HepG2 (cell line): ENCODE results near the gene BIRC6. TPM values are rescaled to one million over a fixed set of nuclear protein-coding genes. Genes with fewer than 3 reads are reported as not detected.

Experiments used
- ATAC-seq: fragments of 200-7000 bp; cut with Tn5 transposase; 3 replicates; pipeline ENCODE4 v1.9.1; 2020; ENCODE audit warnings: mild to moderate bottlenecking, moderate library complexity
- BruUV-seq: library from RNA; stranded (reverse); fragments of 400-500 nt; replicated peaks from 2 replicates; lab custom pipeline; 2021; lab: Mats Ljungman, UMichigan
- CTCF ChIA-PET: fragments of 300-600 bp; formaldehyde crosslinking; extraction: SDS; loops from one replicate; lab custom pipeline; 2021; ENCODE audit warnings: low total read pairs, inconsistent platforms, low intra/inter-chr PET ratio; lab: Yijun Ruan, JAX
- POLR2A ChIA-PET: fragments of 350-600 bp; sonication (Branson Sonifier 250); formaldehyde crosslinking; loops from one replicate; lab custom pipeline; 2020; ENCODE audit warnings: antibody characterized with exemption, inconsistent platforms; lab: Yijun Ruan, JAX
- DNase-seq: peaks from one replicate; pipeline ENCODE4 v3.0.0-alpha.2; 2015; ENCODE audit warnings: low spot score
- FAIRE-seq: peaks from 3 replicates; lab custom pipeline; 2011; peaks lifted over from hg19 to GRCh38; lab: Jason Lieb, UNC
- H2AFZ ChIP-seq: one replicate; pipeline ENCODE4 v1.6.1; 2011; ENCODE audit warnings: low read length, inconsistent platforms
- H3K27ac ChIP-seq: fragments of 300-600 bp; 3 replicates; pipeline ENCODE4 v1.8.0; 2011; ENCODE audit warnings: mixed run types, mild to moderate bottlenecking, mixed read lengths, low read length, inconsistent platforms; ENCODE audit not compliant: insufficient read depth; ENCODE audit errors: extremely low read length
- H3K27me3 ChIP-seq, 2 experiments: fragments of 200-600 bp in 1 of 2; 2 replicates in 1 of 2; 3 replicates in 1 of 2; pipeline versions ENCODE4 v1.6.0 to v1.8.0; 2011; ENCODE audit warnings: low read length in 2 of 2, mild to moderate bottlenecking in 2 of 2, moderate library complexity in 2 of 2, inconsistent platforms in 1 of 2; ENCODE audit not compliant: insufficient read depth in 2 of 2, control insufficient read depth in 1 of 2
- H3K36me3 ChIP-seq, 2 experiments: fragments of 200-600 bp in 1 of 2; replicated peaks in 1 of 2; 2 replicates in 1 of 2; 3 replicates in 1 of 2; pipeline versions ENCODE4 v1.5.1 to v1.8.0; 2011; ENCODE audit warnings: low read length in 2 of 2, inconsistent platforms in 1 of 2; ENCODE audit not compliant: insufficient read depth in 2 of 2, control insufficient read depth in 1 of 2
- H3K4me1 ChIP-seq: 2 replicates; pipeline ENCODE4 v1.5.1; 2012; ENCODE audit warnings: low read length, inconsistent platforms; ENCODE audit not compliant: insufficient read depth
- H3K4me2 ChIP-seq: 2 replicates; pipeline ENCODE4 v1.6.0; 2011; ENCODE audit warnings: low read depth, low read length, inconsistent platforms
- H3K4me3 ChIP-seq, 3 experiments: fragments of 200-600 bp in 1 of 3; sonication (generic), shearing (Covaris generic) in 1 of 3; replicated peaks in 1 of 3; 2 replicates each; pipeline ENCODE4 v1.5.1; 2011 to 2016; ENCODE audit warnings: low read length in 3 of 3, inconsistent platforms in 2 of 3, low read depth in 2 of 3, mild to moderate bottlenecking in 2 of 3, control low read depth in 1 of 3, mixed read lengths in 1 of 3; ENCODE audit not compliant: insufficient read depth in 1 of 3
- H3K79me2 ChIP-seq: one replicate; pipeline ENCODE4 v1.6.1; 2011; ENCODE audit warnings: low read length, inconsistent platforms; ENCODE audit not compliant: insufficient read depth
- H3K9ac ChIP-seq: 2 replicates; pipeline ENCODE4 v1.6.0; 2011; ENCODE audit warnings: mild to moderate bottlenecking, low read depth, low read length, inconsistent platforms; ENCODE audit not compliant: insufficient read depth
- H3K9me3 ChIP-seq: 2 replicates; pipeline ENCODE4 v1.5.1; 2012; ENCODE audit warnings: mild to moderate bottlenecking, low read length
- H4K20me1 ChIP-seq: 2 replicates; pipeline ENCODE4 v1.6.0; 2011; ENCODE audit warnings: inconsistent platforms, mild to moderate bottlenecking, low read length, moderate library complexity; ENCODE audit not compliant: insufficient read depth
- ARID2 ChIP-seq: sonication (generic); formaldehyde crosslinking; IDR thresholded peaks from 2 replicates; pipeline ENCODE4 v1.8.1; 2022; ENCODE audit warnings: mild to moderate bottlenecking, missing genetic modification reagents, borderline replicate concordance
- ATAD3A ChIP-seq: sonication (generic); formaldehyde crosslinking; IDR thresholded peaks from 2 replicates; pipeline ENCODE4 v1.4.0; 2020; ENCODE audit warnings: missing genetic modification reagents
- DMTF1 ChIP-seq: sonication (generic); formaldehyde crosslinking; IDR thresholded peaks from 2 replicates; pipeline ENCODE4 v1.4.0; 2020; ENCODE audit warnings: mild to moderate bottlenecking, missing genetic modification reagents
- HDAC2 ChIP-seq: sonication (generic); formaldehyde crosslinking; IDR thresholded peaks from 2 replicates; pipeline ENCODE4 v1.4.0; 2020; ENCODE audit warnings: missing genetic modification reagents
- IKZF1 ChIP-seq: fragments of 450-650 bp; IDR thresholded peaks from 2 replicates; pipeline ENCODE4 v1.7.1; 2016
- MEIS2 ChIP-seq: sonication (generic); formaldehyde crosslinking; IDR thresholded peaks from 2 replicates; pipeline ENCODE4 v1.9.0; 2021; ENCODE audit warnings: mild to moderate bottlenecking, missing genetic modification reagents
- NKX3-1 ChIP-seq: sonication (generic); formaldehyde crosslinking; IDR thresholded peaks from 2 replicates; pipeline ENCODE4 v1.5.0; 2020; ENCODE audit warnings: missing genetic modification reagents
- POGK ChIP-seq: sonication (generic); formaldehyde crosslinking; conservative IDR thresholded peaks from 2 replicates; pipeline ENCODE4 v1.8.0; 2022; ENCODE audit warnings: mild to moderate bottlenecking, moderate library complexity, missing genetic modification reagents
- SETDB1 ChIP-seq: sonication (generic); formaldehyde crosslinking; IDR thresholded peaks from 2 replicates; pipeline ENCODE4 v1.5.1; 2020; ENCODE audit warnings: missing genetic modification reagents, mild to moderate bottlenecking, borderline replicate concordance
- SKI ChIP-seq: fragments of 450-650 bp; IDR thresholded peaks from one replicate; pipeline ENCODE4 v1.6.1; 2018; ENCODE audit warnings: mild to moderate bottlenecking; ENCODE audit not compliant: partially characterized antibody
- SOX13 ChIP-seq, 3 experiments: fragments of 450-650 bp in 1 of 3; sonication (generic) in 1 of 3; formaldehyde crosslinking in 1 of 3; IDR thresholded peaks in 2 of 3; conservative IDR thresholded peaks in 1 of 3; 2 replicates each; pipeline versions ENCODE4 v1.5.0 to v1.6.1; 2016 to 2020; ENCODE audit warnings: antibody characterized with exemption in 1 of 3, mild to moderate bottlenecking in 1 of 3, missing compliant biosample characterization in 1 of 3, missing genetic modification reagents in 1 of 3, moderate library complexity in 1 of 3
- SP140L ChIP-seq: sonication (generic); formaldehyde crosslinking; IDR thresholded peaks from 2 replicates; pipeline ENCODE4 v1.4.0; 2020; ENCODE audit warnings: missing genetic modification reagents, borderline replicate concordance
- TBL1XR1 ChIP-seq: fragments of 150-350 bp; IDR thresholded peaks from 2 replicates; pipeline ENCODE4 v1.6.1; 2014; ENCODE audit warnings: borderline replicate concordance, low read length; ENCODE audit not compliant: partially characterized antibody
- ZBTB20 ChIP-seq: sonication (generic); formaldehyde crosslinking; IDR thresholded peaks from 2 replicates; pipeline ENCODE4 v1.8.1; 2023; ENCODE audit warnings: missing genetic modification reagents, low read depth, mild to moderate bottlenecking, borderline replicate concordance
- ZFAT ChIP-seq: sonication (generic); formaldehyde crosslinking; conservative IDR thresholded peaks from 2 replicates; pipeline ENCODE4 v1.8.1; 2023; ENCODE audit warnings: missing genetic modification reagents, inconsistent platforms
- ZNF235 ChIP-seq: sonication (generic); formaldehyde crosslinking; IDR thresholded peaks from 2 replicates; pipeline ENCODE4 v1.8.1; 2023; ENCODE audit warnings: mild to moderate bottlenecking, missing genetic modification reagents, borderline replicate concordance
- ZNF660 ChIP-seq: sonication (generic); formaldehyde crosslinking; IDR thresholded peaks from 2 replicates; pipeline ENCODE4 v1.5.1; 2020; ENCODE audit warnings: mild to moderate bottlenecking, low read depth, missing genetic modification reagents, borderline replicate concordance
- WGBS: methylation state at CpG from one replicate; pipeline ENCODE4 v1.1.6; 2017; ENCODE audit warnings: low lambda C conversion rate; 5-methylcytosine and 5-hydroxymethylcytosine counted together
- in situ Hi-C: cut with HindIII; loops from 2 replicates; pipeline ENCODE4 v1.10.0; 2017; ENCODE audit warnings: low pct_unique_long_range_greater_than_20kb; ENCODE audit not compliant: extremely low pct_ligation_motif_present
- intact Hi-C: fragments of 100-400 bp; cut with micrococcal nuclease; formaldehyde crosslinking; loops from one replicate; pipeline ENCODE4 v1.10.0; 2022; ENCODE audit not compliant: unreplicated experiment
- polyA plus RNA-seq, 8 experiments: library from polyadenylated mRNA; depleted of rRNA in 3 of 8; stranded (reverse) in 7 of 8; unstranded in 1 of 8; fragments of >200 nt; fragmentation: Illumina TruSeq in 4 of 8; extraction: Trizol in 4 of 8; gene quantifications; 2 replicates each; pipeline versions ENCODE4 v1.2.1 to v1.2.3, GENCODE V29; 2011 to 2016; ENCODE audit warnings: low read depth in 4 of 8, missing spikeins in 1 of 8, mixed read lengths in 1 of 8; ENCODE audit not compliant: insufficient read depth in 1 of 8
- total RNA-seq, 5 experiments: library from RNA; depleted of rRNA; stranded (reverse); fragments of >200 nt; fragmentation: Illumina TruSeq; extraction: Trizol; gene quantifications; 2 replicates each; pipeline ENCODE4 v1.2.3, GENCODE V29; 2016; ENCODE audit warnings: low read depth in 1 of 5

Gene BIRC6
- total and polyA plus RNA-seq, 2 of the 13 experiments (the other 11 are each of a cell fraction or from before 2014, with no cell fraction given) = 65.6 to 120 TPM

- no TSS peak for BruUV-seq
- no peak for FAIRE-seq
- in situ Hi-C loops = no loop called here
- 97% methylated on average over 5 of the region's 5 CpGs for WGBS
- H3K9ac ChIP-seq = no peak overlapping the region
- H3K9me3 ChIP-seq = no peaks in the 10 kb centered on the region
- H3K27ac ChIP-seq = no peak overlapping the region
- no peak for TF ChIP-seq MEIS2 (CRISPR knock-in tag)
- TF ChIP-seq IKZF1 = no peak
- no peak for TF ChIP-seq ZNF235 (CRISPR knock-in tag)
- no peak for TF ChIP-seq SKI
- no peak for TF ChIP-seq ARID2 (CRISPR knock-in tag)
- TF ChIP-seq ZBTB20 (CRISPR knock-in tag) = no peak
- no peak for TF ChIP-seq ZNF660 (CRISPR knock-in tag)
- TF ChIP-seq POGK (CRISPR knock-in tag) = no peak
- TF ChIP-seq SP140L (CRISPR knock-in tag) = no peak
- TF ChIP-seq SOX13 (IDR thresholded peaks at IDR 0.05) = no peak
- no peak for TF ChIP-seq SOX13 (CRISPR knock-in tag; conservative IDR thresholded peaks at IDR 0.05 in 1 of 2, IDR thresholded peaks at IDR 0.05 in 1 of 2)
- no peak for TF ChIP-seq TBL1XR1
- no peak for TF ChIP-seq SETDB1 (CRISPR knock-in tag)
- no peak for TF ChIP-seq NKX3-1 (CRISPR knock-in tag)
- TF ChIP-seq HDAC2 (CRISPR knock-in tag) = no peak
- no peak for TF ChIP-seq DMTF1
- no peak for TF ChIP-seq ATAD3A (CRISPR knock-in tag)
- no peak for TF ChIP-seq ZFAT
- H4K20me1 ChIP-seq = no peaks in the 10 kb centered on the region; the same call in 1 of the 2 replicates
- H3K27me3 ChIP-seq = no peaks in the 10 kb centered on the region
- no peak for DNase-seq
- intact Hi-C loops = no loop called here
- no peak overlapping the region for H3K4me2 ChIP-seq
- H3K79me2 ChIP-seq = peaks cover 35% of the 10 kb centered on the region
- ChIA-PET POLR2A (no interaction called here), CTCF (no interaction called here)
- peaks cover 18 to 46% of the 10 kb centered on the region in 2 experiments for H3K36me3 ChIP-seq
- no peak for ATAC-seq
- H3K4me1 ChIP-seq = peaks cover 11% of the 10 kb centered on the region
- H3K4me3 ChIP-seq = no peak overlapping the region
- H2AFZ ChIP-seq = no peak overlapping the region
These were observed 74.0 kb downstream of the BIRC6 start for GRCh38 chr2:32430804-32431203.
